Measurements from ENCODE around the gene ENSA.
"Not testable (repeated sequence)": the region's sequence is repeated elsewhere in the genome, so short reads cannot be mapped to it uniquely, and the experiment has no call there.

GRCh38 chr1:150624546-150624945 is 4.9 kb downstream of the ENSA start:
- not testable (repeated sequence) for TF ChIP-seq POLR2A (IDR thresholded peaks at IDR 0.05; ENCODE audit: low read length); GATA1 (IDR thresholded peaks at IDR 0.05; ENCODE audit: low read depth, low read length)
